RWPE2 (cell line): ENCODE results near the gene ETV6.
A peak's percentile ranks its signal among the peaks of the same experiment; 100 is the strongest.

Experiments
- ATAC-seq: fragments of 200-7000 bp; cut with Tn5 transposase; 3 replicates; pipeline ENCODE4 v1.9.1; 2021; ENCODE audit warnings: low read depth
- DNase-seq: peaks from one replicate; pipeline ENCODE4 v3.0.0-alpha.2; 2020; ENCODE audit warnings: low spot score
- H3K27ac ChIP-seq: fragments of 450-650 bp; 2 replicates; pipeline ENCODE4 v1.5.1; 2017; ENCODE audit warnings: mild to moderate bottlenecking; ENCODE audit not compliant: poor library complexity, severe bottlenecking
- H3K27me3 ChIP-seq: fragments of 250-450 bp; sonication (Bioruptor Pico); 2 replicates; pipeline ENCODE4 v1.5.1; 2021; ENCODE audit warnings: mild to moderate bottlenecking, moderate library complexity; ENCODE audit not compliant: insufficient read depth, poor library complexity, severe bottlenecking
- H3K36me3 ChIP-seq: fragments of 250-450 bp; sonication (Bioruptor Pico); 2 replicates; pipeline ENCODE4 v1.5.1; 2020; ENCODE audit warnings: low read depth, mild to moderate bottlenecking, moderate library complexity
- H3K4me1 ChIP-seq: fragments of 250-450 bp; sonication (Bioruptor Pico); 2 replicates; pipeline ENCODE4 v1.5.1; 2021; ENCODE audit warnings: mild to moderate bottlenecking, moderate library complexity; ENCODE audit not compliant: insufficient read depth, poor library complexity, severe bottlenecking
- H3K4me3 ChIP-seq: fragments of 250-450 bp; sonication (Bioruptor Pico); 2 replicates; pipeline ENCODE4 v1.5.1; 2021; ENCODE audit warnings: mild to moderate bottlenecking, moderate library complexity; ENCODE audit not compliant: severe bottlenecking
- H3K9me3 ChIP-seq: fragments of 250-450 bp; sonication (Bioruptor Pico); 2 replicates; pipeline ENCODE4 v1.5.1; 2021; ENCODE audit warnings: mild to moderate bottlenecking, moderate library complexity; ENCODE audit not compliant: severe bottlenecking
- TF ChIP-seq, protein P1 (sequence below): fragments of 450-650 bp; IDR thresholded peaks from one replicate; pipeline ENCODE4 v1.5.1; 2017; ENCODE audit warnings: mild to moderate bottlenecking, moderate library complexity; ENCODE audit not compliant: poor library complexity, severe bottlenecking

Gene ETV6

GRCh38 chr12:11813438-11813813, 164.0 kb downstream of the ETV6 start:
- DNase-seq (no peak), ATAC-seq (no peak)
- Histone ChIP-seq H3K27ac (no peak overlapping the region), H3K9me3 (no peaks in the 10 kb centered on the region), H3K4me1 (peaks cover 7% of the 10 kb centered on the region), H3K36me3 (no peaks in the 10 kb centered on the region), H3K4me3 (no peak overlapping the region), H3K27me3 (no peaks in the 10 kb centered on the region)
- TF ChIP-seq, protein P1, sequence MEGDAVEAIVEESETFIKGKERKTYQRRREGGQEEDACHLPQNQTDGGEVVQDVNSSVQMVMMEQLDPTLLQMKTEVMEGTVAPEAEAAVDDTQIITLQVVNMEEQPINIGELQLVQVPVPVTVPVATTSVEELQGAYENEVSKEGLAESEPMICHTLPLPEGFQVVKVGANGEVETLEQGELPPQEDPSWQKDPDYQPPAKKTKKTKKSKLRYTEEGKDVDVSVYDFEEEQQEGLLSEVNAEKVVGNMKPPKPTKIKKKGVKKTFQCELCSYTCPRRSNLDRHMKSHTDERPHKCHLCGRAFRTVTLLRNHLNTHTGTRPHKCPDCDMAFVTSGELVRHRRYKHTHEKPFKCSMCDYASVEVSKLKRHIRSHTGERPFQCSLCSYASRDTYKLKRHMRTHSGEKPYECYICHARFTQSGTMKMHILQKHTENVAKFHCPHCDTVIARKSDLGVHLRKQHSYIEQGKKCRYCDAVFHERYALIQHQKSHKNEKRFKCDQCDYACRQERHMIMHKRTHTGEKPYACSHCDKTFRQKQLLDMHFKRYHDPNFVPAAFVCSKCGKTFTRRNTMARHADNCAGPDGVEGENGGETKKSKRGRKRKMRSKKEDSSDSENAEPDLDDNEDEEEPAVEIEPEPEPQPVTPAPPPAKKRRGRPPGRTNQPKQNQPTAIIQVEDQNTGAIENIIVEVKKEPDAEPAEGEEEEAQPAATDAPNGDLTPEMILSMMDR, result no peak

GRCh38 chr12:11814374-11814773, 164.9 kb downstream of the ETV6 start:
- Histone ChIP-seq H3K4me1 (peaks cover 7% of the 10 kb centered on the region), H3K27me3 (no peaks in the 10 kb centered on the region), H3K4me3 (no peak overlapping the region), H3K36me3 (no peaks in the 10 kb centered on the region), H3K9me3 (no peaks in the 10 kb centered on the region), H3K27ac (no peak overlapping the region)
- TF ChIP-seq, protein P1, result no peak
- ATAC-seq, result peak; percentile 93
- no peak for DNase-seq

- H3K4me3 ChIP-seq, result no peak overlapping the region
- H3K4me1 ChIP-seq, result peaks cover 7% of the 10 kb centered on the region
- H3K27ac ChIP-seq, result no peak overlapping the region
- no peaks in the 10 kb centered on the region for H3K9me3 ChIP-seq
- no peak for ATAC-seq
- TF ChIP-seq, protein P1, result no peak
- H3K27me3 ChIP-seq, result no peaks in the 10 kb centered on the region
- H3K36me3 ChIP-seq, result no peaks in the 10 kb centered on the region
- no peak for DNase-seq
Observed at GRCh38 chr12:11815397-11815796, 165.9 kb downstream of the ETV6 start.

GRCh38 chr12:11819643-11820042, 170.2 kb downstream of the ETV6 start:
- H3K27ac ChIP-seq, result no peak overlapping the region
- H3K27me3 ChIP-seq, result no peaks in the 10 kb centered on the region
- H3K4me1 ChIP-seq, result no peaks in the 10 kb centered on the region
- H3K36me3 ChIP-seq, result no peaks in the 10 kb centered on the region
- TF ChIP-seq, protein P1, result no peak
- DNase-seq, result no peak
- no peaks in the 10 kb centered on the region for H3K9me3 ChIP-seq
- H3K4me3 ChIP-seq, result no peak overlapping the region
- no peak for ATAC-seq

DNA sequence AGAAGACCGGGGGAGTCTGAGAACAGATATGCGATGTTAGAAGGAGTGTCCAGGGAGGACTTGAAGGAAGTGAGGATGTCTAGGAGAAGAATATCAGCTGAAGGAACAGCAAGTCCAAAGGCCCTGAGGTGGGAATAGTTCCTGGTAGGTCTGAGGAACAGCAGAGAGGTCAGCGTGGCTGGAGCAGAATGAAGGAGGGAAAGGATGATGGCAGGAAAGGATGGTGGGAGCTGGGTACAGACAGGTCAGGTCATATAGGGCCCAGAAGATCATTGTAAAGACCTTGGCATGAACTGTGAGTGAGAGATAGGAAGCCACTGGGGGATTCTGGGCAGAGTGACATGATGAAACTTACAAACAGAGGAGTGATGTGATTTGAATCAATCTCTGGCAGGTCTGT, 171.0 kb downstream of the ETV6 start:
- ATAC-seq, result no peak
- H3K4me3 ChIP-seq, result no peak overlapping the region
- DNase-seq, result no peak
- no peaks in the 10 kb centered on the region for H3K9me3 ChIP-seq
- no peaks in the 10 kb centered on the region for H3K27me3 ChIP-seq
- TF ChIP-seq, protein P1, result no peak
- H3K36me3 ChIP-seq, result no peaks in the 10 kb centered on the region
- no peaks in the 10 kb centered on the region for H3K4me1 ChIP-seq
- no peak overlapping the region for H3K27ac ChIP-seq
